Lung (tissue), 12 donors: Measurements from ENCODE around the gene TMEM132A. TPM values are rescaled to one million over a fixed set of nuclear protein-coding genes. Genes with fewer than 3 reads are reported as not detected.

ENCODE experiments used
- ATAC-seq: fragments of 200-7000 bp; cut with Tn5 transposase; one replicate; pipeline ENCODE4 v1.9.1; 2020; ENCODE audit warnings: moderate number of reproducible peaks; ENCODE audit not compliant: insufficient read depth, low FRiP score
- DNase-seq, 3 donors: peaks; one replicate each; pipeline ENCODE4 v3.0.0-alpha.2; 2013 to 2017
- H3K27ac ChIP-seq, 2 donors: one replicate each; pipeline ENCODE4 v1.5.1; 2013; ENCODE audit warnings: mild to moderate bottlenecking in 2 of 2, moderate library complexity in 2 of 2, control low read depth in 1 of 2, inconsistent platforms in 1 of 2, low read depth in 1 of 2, low read length in 1 of 2
- H3K27me3 ChIP-seq, 3 donors: one replicate each; pipeline ENCODE4 v1.5.1; 2013; ENCODE audit warnings: low read length in 2 of 3; ENCODE audit not compliant: control insufficient read depth in 3 of 3, insufficient read depth in 3 of 3
- H3K36me3 ChIP-seq, 4 donors: one replicate each; pipeline ENCODE4 v1.5.1; 2013; ENCODE audit warnings: low read length in 4 of 4, mild to moderate bottlenecking in 1 of 4, moderate library complexity in 1 of 4; ENCODE audit not compliant: control insufficient read depth in 4 of 4, insufficient read depth in 4 of 4
- H3K4me1 ChIP-seq, 5 donors: one replicate each; pipeline ENCODE4 v1.5.1; 2013; ENCODE audit warnings: low read length in 5 of 5, mild to moderate bottlenecking in 2 of 5, moderate library complexity in 1 of 5; ENCODE audit not compliant: control insufficient read depth in 5 of 5, insufficient read depth in 5 of 5
- H3K4me3 ChIP-seq: one replicate; pipeline ENCODE4 v1.5.1; 2013; ENCODE audit warnings: mild to moderate bottlenecking, control low read depth, moderate library complexity
- H3K9ac ChIP-seq, 2 donors: one replicate each; pipeline ENCODE4 v1.5.1; 2013; ENCODE audit warnings: low read length in 2 of 2, control low read depth in 1 of 2; ENCODE audit not compliant: insufficient read depth in 1 of 2
- H3K9me3 ChIP-seq, 4 donors: one replicate each; pipeline ENCODE4 v1.5.1; 2013; ENCODE audit warnings: low read length in 3 of 4, mild to moderate bottlenecking in 1 of 4, moderate library complexity in 1 of 4; ENCODE audit not compliant: control insufficient read depth in 4 of 4, insufficient read depth in 3 of 4
- whole genome bisulfite sequencing, 2 donors: extraction: QIAGEN DNeasy Blood & Tissue Kit; methylation state at CpG; one replicate each; pipeline ENCODE4 v1.1.7; 2013; 5-methylcytosine and 5-hydroxymethylcytosine counted together
- polyA plus RNA-seq, 2 donors: library from polyadenylated mRNA; stranded (reverse); fragments of 200-250 nt; gene quantifications; one replicate each; pipeline ENCODE4 v1.2.1, GENCODE V29; 2013
- total RNA-seq, 2 donors: library from RNA; depleted of rRNA in 1 of 2; stranded (reverse); fragments of >200 nt in 1 of 2; gene quantifications; one replicate each; pipeline ENCODE4 v1.2.1, GENCODE V29; 2014 to 2021
- TF ChIP-seq, protein P1 (sequence below): IDR thresholded peaks from 2 replicates; pipeline ENCODE4 v1.5.1; 2012; ENCODE audit warnings: mild to moderate bottlenecking; ENCODE audit errors: control extremely low read depth, extremely low read depth
- donor health status: control.
- donor health status: control.
- donor health status: Bipolar disorder and iron deficiency.
- donor health status: healthy.
- donor health status: DM: yes; HTN: yes; CAD: no.

TMEM132A gene
- total and polyA plus RNA-seq, 4 donors, result 6.7 to 20.5 (median 17.5) TPM

DNA sequence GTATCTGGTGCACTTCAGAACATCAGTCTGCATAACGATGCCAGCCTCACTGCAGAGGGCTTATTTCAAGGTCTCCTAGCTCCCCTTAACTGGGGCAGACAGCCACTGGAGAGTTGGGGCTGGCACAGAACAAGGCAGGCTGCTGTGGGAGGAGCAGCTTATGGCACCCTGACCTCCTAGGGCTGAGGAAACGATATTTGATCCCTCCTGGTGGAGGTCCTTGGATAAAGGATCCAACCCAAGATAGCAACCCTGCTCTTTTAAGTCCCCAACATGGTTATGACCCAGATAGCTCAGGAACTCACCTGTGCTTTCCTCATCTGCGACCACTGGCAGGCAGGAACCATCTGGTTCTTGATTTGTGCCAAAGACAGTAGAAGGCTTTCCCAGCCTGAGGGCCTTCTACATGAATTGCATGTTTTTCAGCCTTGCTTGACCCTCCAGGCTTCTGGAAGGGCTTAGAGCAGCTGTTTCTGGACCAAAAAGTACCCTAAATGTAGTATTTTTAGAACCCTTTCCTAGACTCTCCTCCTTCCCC lies 7.5 kb upstream of the TMEM132A start:
- peaks cover 5 to 18% (median 11%) of the 10 kb centered on the region in 4 donors for H3K36me3 ChIP-seq
- no peak overlapping the region for H3K9ac ChIP-seq
- H3K9me3 ChIP-seq, result no peaks in the 10 kb centered on the region
- TF ChIP-seq, protein P1, sequence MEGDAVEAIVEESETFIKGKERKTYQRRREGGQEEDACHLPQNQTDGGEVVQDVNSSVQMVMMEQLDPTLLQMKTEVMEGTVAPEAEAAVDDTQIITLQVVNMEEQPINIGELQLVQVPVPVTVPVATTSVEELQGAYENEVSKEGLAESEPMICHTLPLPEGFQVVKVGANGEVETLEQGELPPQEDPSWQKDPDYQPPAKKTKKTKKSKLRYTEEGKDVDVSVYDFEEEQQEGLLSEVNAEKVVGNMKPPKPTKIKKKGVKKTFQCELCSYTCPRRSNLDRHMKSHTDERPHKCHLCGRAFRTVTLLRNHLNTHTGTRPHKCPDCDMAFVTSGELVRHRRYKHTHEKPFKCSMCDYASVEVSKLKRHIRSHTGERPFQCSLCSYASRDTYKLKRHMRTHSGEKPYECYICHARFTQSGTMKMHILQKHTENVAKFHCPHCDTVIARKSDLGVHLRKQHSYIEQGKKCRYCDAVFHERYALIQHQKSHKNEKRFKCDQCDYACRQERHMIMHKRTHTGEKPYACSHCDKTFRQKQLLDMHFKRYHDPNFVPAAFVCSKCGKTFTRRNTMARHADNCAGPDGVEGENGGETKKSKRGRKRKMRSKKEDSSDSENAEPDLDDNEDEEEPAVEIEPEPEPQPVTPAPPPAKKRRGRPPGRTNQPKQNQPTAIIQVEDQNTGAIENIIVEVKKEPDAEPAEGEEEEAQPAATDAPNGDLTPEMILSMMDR, result no peak
- H3K4me1 ChIP-seq, result peaks cover 7 to 29% (median 12%) of the 10 kb centered on the region in 5 donors
- peak overlapping the region in 1 of 2 donors; percentile 8 for H3K27ac ChIP-seq
- ATAC-seq (no peak), DNase-seq (no peak)
- no peak overlapping the region for H3K4me3 ChIP-seq
- 85 to 91% methylated on average over 3 of the region's 3 CpGs for WGBS, 2 donors
- no peaks in the 10 kb centered on the region for H3K27me3 ChIP-seq

DNA sequence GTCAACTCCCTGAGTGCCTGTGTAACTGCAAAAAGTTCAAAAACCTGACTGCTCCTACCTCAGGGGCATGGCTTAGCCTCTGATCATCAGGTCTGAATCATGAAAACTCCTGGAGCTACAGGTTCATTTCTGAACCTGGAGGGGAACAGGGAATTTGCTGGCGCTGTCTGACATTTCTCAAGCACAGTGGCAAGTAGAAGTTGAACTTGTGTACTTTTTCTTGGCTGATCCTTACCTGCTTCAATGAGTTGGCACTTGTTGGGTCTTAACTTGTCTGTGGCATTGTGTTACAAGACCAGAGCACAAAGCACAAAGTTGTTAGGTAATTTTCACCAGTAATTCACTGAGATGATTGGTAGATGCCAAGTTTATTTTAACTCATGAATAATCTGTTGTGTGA lies 7.0 kb upstream of the TMEM132A start:
- peaks cover 7 to 29% (median 12%) of the 10 kb centered on the region in 5 donors for H3K4me1 ChIP-seq

DNA sequence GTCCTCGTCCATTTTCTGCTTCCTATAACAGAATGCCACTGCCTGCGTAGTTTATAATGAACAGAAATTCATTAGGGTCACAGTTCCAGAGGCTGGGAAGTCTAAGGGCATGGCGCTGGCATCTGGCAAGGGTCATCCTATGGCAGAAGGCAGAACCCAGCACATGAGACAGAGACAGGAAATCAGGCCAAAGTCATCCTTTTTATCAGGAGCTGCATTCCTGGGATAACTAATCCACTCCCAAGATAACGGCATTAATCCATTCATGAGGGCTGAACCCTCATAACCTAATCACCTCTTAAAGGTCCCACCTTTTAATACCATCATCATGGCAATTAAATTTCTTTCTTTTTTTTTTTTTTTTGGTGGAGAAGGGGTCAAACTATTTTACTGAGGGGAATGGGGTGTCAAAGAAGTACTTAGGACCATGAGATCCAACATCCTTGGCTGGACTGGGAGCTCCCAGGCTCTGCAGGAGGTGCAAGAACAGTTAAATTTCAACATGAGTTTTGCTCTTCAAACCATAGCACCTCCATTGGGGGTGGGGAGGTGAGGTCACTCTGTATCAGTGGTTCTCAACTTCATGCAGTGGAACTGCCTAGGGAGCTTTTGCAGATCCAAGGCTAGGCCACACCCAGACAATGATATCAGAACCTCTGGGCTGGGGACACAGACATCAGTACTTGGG lies 5.9 kb upstream of the TMEM132A start:
- ATAC-seq (no peak), DNase-seq (no peak)
- WGBS, 2 donors, result 87 to 93% methylated on average over 4 of the region's 4 CpGs

More for the DNA sequence above, 7.0 kb upstream of the TMEM132A start:
- peaks cover 0 to 3% (median 0%) of the 10 kb centered on the region in 4 donors for H3K9me3 ChIP-seq
- 93 to 94% methylated on average over 1 of the region's 1 CpG for WGBS, 2 donors
- no peaks in the 10 kb centered on the region for H3K27me3 ChIP-seq
- peaks cover 9 to 23% (median 12%) of the 10 kb centered on the region in 4 donors for H3K36me3 ChIP-seq
- no peak overlapping the region for H3K9ac ChIP-seq
- TF ChIP-seq, protein P1, result no peak
- no peak overlapping the region for H3K4me3 ChIP-seq
- ATAC-seq (no peak), DNase-seq (no peak)
- H3K27ac ChIP-seq, result no peak overlapping the region

More for the DNA sequence above, 5.9 kb upstream of the TMEM132A start:
- Histone ChIP-seq H3K4me1 (peaks cover 2 to 20% (median 8%) of the 10 kb centered on the region in 5 donors), H3K9ac (no peak overlapping the region), H3K27ac (no peak overlapping the region), H3K4me3 (no peak overlapping the region), H3K36me3 (peaks cover 9 to 30% (median 16%) of the 10 kb centered on the region in 4 donors), H3K9me3 (peaks cover 0 to 3% (median 0%) of the 10 kb centered on the region in 4 donors), H3K27me3 (no peaks in the 10 kb centered on the region)
- TF ChIP-seq, protein P1, result no peak
